C4-2B (cell line): Measurements from ENCODE around the gene CLEC20A.

ENCODE experiments used
- CTCF ChIP-seq: fragments of 450-650 bp; conservative IDR thresholded peaks from 2 replicates; pipeline ENCODE4 v1.5.1; 2017; ENCODE audit warnings: mild to moderate bottlenecking
- ZFX ChIP-seq: fragments of 450-650 bp; IDR thresholded peaks from 2 replicates; pipeline ENCODE4 v1.6.1; 2017

- TF ChIP-seq CTCF = no peak
- TF ChIP-seq ZFX = no peak
These were observed 47.8 kb upstream of the CLEC20A start for GRCh38 chr1:178544531-178544930.
